Measurements from ENCODE around the gene MYH7B. TPM values are rescaled to one million over a fixed set of nuclear protein-coding genes. Genes with fewer than 3 reads are reported as not detected.

The MYH7B gene
- total RNA-seq, 4 donors from 2014 or later: 0.41 to 3.0 (median 0.51) TPM; not detected in 1

DNA sequence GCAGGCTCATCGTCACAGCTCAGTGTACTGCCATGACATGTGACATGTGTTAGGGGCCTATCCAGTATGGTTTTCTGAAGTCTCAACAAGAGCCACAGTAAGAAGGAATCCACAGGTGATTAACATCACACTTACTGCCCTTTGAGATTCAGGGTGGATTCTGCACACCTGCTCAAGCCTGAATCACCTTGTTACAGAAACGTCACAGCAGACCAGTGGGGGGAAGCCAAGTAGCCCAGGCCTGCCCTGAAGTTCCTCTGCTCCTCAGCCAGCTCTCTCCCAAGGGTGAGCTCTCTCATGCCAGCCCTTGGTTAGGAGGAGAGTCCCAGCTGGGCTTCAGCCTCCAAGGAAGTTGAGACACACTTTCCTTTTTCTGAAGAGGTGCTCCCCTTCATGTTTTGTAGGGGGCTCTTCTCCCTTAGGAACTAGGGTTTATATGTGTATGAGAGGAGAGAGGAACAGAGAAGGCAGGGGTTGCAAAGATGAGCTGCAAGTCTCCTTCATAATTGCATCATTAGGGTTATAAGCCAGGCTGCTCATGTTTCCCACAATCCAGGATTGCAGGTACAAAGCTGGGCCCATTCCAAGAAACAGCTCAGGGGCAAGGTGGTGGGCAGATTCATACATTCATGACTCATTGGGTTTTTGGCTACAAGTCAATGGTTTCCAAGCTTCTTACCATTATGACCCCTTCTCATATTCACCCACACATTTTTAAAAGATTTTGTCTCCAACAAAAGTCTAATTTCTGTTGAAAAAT is 11.7 kb upstream of the MYH7B start:
- Histone ChIP-seq H3K27ac (no peak overlapping the region), H3K4me1 (no peaks in the 10 kb centered on the region), H3K27me3 (no peaks in the 10 kb centered on the region), H3K36me3 (no peaks in the 10 kb centered on the region), H3K9me3 (no peaks in the 10 kb centered on the region), H3K4me3 (no peak overlapping the region)
- no peak for TF ChIP-seq POLR2A (IDR thresholded peaks at IDR 0.05)
- TF ChIP-seq, protein P1, sequence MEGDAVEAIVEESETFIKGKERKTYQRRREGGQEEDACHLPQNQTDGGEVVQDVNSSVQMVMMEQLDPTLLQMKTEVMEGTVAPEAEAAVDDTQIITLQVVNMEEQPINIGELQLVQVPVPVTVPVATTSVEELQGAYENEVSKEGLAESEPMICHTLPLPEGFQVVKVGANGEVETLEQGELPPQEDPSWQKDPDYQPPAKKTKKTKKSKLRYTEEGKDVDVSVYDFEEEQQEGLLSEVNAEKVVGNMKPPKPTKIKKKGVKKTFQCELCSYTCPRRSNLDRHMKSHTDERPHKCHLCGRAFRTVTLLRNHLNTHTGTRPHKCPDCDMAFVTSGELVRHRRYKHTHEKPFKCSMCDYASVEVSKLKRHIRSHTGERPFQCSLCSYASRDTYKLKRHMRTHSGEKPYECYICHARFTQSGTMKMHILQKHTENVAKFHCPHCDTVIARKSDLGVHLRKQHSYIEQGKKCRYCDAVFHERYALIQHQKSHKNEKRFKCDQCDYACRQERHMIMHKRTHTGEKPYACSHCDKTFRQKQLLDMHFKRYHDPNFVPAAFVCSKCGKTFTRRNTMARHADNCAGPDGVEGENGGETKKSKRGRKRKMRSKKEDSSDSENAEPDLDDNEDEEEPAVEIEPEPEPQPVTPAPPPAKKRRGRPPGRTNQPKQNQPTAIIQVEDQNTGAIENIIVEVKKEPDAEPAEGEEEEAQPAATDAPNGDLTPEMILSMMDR (IDR thresholded peaks at IDR 0.05): no peak
- intact Hi-C loops (cut with DNase I; ENCODE audit: low total_unique reads): no loop called here
- no peak for DNase-seq

DNA sequence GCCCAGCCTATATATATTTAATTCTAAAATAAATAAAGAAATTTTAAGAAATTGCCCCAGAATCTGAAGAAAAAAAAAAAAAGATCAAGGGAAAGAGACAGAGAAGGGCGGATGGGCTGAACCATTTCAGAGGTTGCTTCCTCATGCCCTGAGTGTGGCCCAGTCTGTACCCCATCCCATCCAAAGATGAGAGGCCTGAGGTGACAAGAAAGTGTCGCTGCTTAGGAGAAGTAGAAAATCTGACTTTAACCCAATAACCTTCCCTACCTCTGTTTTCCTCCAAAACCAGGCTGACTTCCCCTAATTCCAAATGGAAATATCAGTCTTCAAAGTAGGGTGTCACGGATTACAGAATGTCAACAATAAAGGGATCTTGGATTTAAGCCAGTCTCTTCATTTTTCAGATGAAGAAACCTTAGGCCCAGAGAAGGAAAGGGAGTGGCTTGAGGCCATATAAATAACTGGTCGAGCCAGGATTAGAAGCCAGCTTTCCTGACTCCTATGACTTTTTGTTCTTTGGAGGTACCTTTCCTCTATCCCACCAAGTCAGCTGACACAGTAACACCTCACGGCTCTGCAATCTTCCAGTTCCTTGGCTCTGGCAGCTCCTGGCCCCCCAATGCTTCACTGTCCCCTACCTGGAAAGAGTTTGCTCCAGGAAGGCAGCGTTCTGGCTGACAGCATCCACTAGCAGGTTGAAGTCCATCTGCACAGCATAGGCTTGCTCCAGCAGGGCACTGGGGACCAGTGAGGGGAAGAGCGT is 10.2 kb upstream of the MYH7B start:
- Histone ChIP-seq H3K4me3 (no peak overlapping the region), H3K36me3 (no peaks in the 10 kb centered on the region), H3K27ac (no peak overlapping the region), H3K9me3 (no peaks in the 10 kb centered on the region), H3K27me3 (no peaks in the 10 kb centered on the region), H3K4me1 (no peaks in the 10 kb centered on the region)
- intact Hi-C loops (cut with DNase I; ENCODE audit: low total_unique reads): no loop called here
- DNase-seq: no peak
- TF ChIP-seq, protein P1 (IDR thresholded peaks at IDR 0.05): no peak
- no peak for TF ChIP-seq POLR2A (IDR thresholded peaks at IDR 0.05)

DNA sequence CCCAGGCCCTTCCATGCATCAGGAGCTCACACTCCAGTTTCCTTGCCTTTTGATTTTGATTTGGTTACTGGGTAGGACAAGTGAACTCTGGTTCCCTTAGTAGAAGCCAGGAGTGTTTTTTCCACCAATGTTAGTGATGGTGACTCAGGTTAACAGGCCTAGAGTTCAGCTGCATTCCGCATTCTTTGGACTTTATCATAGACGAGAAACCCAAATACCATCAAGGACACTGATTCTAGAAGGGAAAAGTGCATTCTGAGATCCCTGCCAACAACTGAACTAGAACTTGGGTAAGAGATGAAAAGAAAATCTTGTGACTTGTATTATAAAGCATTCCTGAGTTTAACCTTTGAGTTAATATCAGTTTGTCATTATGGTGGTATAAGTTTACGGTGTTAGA is 9.0 kb upstream of the MYH7B start:
- intact Hi-C loops (cut with DNase I; ENCODE audit: low total_unique reads): no loop called here
- H3K9me3 ChIP-seq: no peaks in the 10 kb centered on the region
- H3K36me3 ChIP-seq: no peaks in the 10 kb centered on the region
- H3K4me3 ChIP-seq: no peak overlapping the region
- no peak overlapping the region for H3K27ac ChIP-seq
- no peak for DNase-seq
- no peaks in the 10 kb centered on the region for H3K27me3 ChIP-seq
- H3K4me1 ChIP-seq: no peaks in the 10 kb centered on the region
- TF ChIP-seq, protein P1 (IDR thresholded peaks at IDR 0.05): no peak
- TF ChIP-seq POLR2A (IDR thresholded peaks at IDR 0.05): no peak

DNA sequence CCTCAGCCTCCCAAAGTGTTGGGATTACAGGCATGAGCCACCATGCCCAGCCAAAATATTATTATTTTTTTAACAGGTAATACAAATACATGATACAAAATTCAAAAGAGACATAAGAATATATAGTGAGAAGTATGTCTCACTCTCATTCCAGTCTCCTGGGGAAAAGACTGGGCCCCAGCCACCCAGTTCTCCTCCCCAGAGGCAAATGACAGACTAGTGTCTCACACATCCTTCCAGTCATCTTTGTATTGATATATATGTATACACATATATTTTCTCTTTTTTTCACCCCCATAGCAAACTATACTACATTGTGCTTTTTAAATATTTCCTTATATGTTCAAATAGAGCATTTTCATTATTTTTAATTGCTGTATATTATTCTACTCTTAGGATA is 8.3 kb upstream of the MYH7B start:
- Histone ChIP-seq H3K27ac (no peak overlapping the region), H3K4me1 (no peaks in the 10 kb centered on the region), H3K27me3 (no peaks in the 10 kb centered on the region), H3K9me3 (no peaks in the 10 kb centered on the region), H3K36me3 (no peaks in the 10 kb centered on the region), H3K4me3 (no peak overlapping the region)
- TF ChIP-seq POLR2A (IDR thresholded peaks at IDR 0.05): no peak
- TF ChIP-seq, protein P1 (IDR thresholded peaks at IDR 0.05): no peak
- no peak for DNase-seq
- intact Hi-C loops (cut with DNase I; ENCODE audit: low total_unique reads): no loop called here

DNA sequence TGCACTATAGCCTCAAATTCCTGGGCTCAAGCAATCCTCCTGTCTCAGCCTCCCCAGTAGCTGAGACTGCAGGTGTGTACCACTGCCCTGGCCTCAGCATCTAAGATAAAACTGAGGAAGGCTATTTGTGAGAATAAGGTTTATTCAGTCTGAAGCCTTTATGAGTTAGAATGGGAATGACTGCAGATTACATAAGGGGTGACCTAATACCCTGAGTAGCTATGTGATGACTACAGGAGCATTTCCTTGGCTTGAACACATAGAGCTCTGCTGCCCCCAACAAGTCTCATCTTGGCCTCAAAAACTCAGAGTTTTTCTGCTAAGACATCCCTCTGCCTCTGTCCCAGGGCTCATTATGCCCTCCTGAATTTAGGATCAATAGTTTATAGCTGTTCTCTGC is 7.6 kb upstream of the MYH7B start:
- Histone ChIP-seq H3K36me3 (no peaks in the 10 kb centered on the region), H3K4me3 (no peak overlapping the region), H3K27ac (no peak overlapping the region), H3K27me3 (no peaks in the 10 kb centered on the region), H3K4me1 (no peaks in the 10 kb centered on the region), H3K9me3 (no peaks in the 10 kb centered on the region)
- DNase-seq: no peak
- intact Hi-C loops (cut with DNase I; ENCODE audit: low total_unique reads): no loop called here
- TF ChIP-seq, protein P1 (IDR thresholded peaks at IDR 0.05): no peak
- TF ChIP-seq POLR2A (IDR thresholded peaks at IDR 0.05): no peak

Data from uterus (tissue), 4 donors.